GM12878 (cell line): Measurements from ENCODE around the gene OTOA. TPM values are rescaled to one million over a fixed set of nuclear protein-coding genes. Genes with fewer than 3 reads are reported as not detected.
A peak's percentile ranks its signal among the peaks of the same experiment; 100 is the strongest.

Experiments
- ATAC-seq: fragments of 200-7000 bp; cut with Tn5 transposase; 3 replicates; pipeline ENCODE4 v1.9.1; 2020; ENCODE audit warnings: mild to moderate bottlenecking, moderate library complexity
- BruUV-seq: library from RNA; stranded (reverse); fragments of 400-500 nt; replicated peaks from 2 replicates; lab custom pipeline; 2021; lab: Mats Ljungman, UMichigan
- CTCF ChIA-PET: fragments of 300-600 bp; sonication (Branson Sonifier 250); formaldehyde crosslinking; extraction: SDS; loops from one replicate; lab custom pipeline; 2021; ENCODE audit warnings: inconsistent platforms; lab: Yijun Ruan, JAX
- POLR2A ChIA-PET: fragments of 350-600 bp; formaldehyde crosslinking; extraction: SDS; loops from one replicate; lab custom pipeline; 2021; ENCODE audit warnings: inconsistent platforms; lab: Charles Lee
- RAD21 ChIA-PET: fragments of 300-600 bp; sonication (Branson Sonifier 250); formaldehyde crosslinking; loops from one replicate; lab custom pipeline; 2023; ENCODE audit warnings: antibody characterized with exemption; ENCODE audit not compliant: unreplicated experiment; lab: Charles Lee
- SMC1A ChIA-PET: fragments of 300-600 bp; sonication (Branson Sonifier 250); formaldehyde crosslinking; loops from one replicate; lab custom pipeline; 2023; ENCODE audit not compliant: unreplicated experiment, uncharacterized antibody; lab: Charles Lee
- DNase-seq: peaks from one replicate; pipeline ENCODE4 v3.0.0-alpha.2; 2011; ENCODE audit warnings: low read depth, low spot score
- FAIRE-seq: peaks from 3 replicates; lab custom pipeline; 2011; peaks lifted over from hg19 to GRCh38; lab: Jason Lieb, UNC
- H2AFZ ChIP-seq: 2 replicates; pipeline ENCODE4 v1.6.0; 2011; ENCODE audit warnings: low read depth, low read length, control low read depth; ENCODE audit not compliant: control insufficient read depth
- H3K27ac ChIP-seq: 2 replicates; pipeline ENCODE4 v1.5.1; 2011; ENCODE audit warnings: control low read depth; ENCODE audit not compliant: control insufficient read depth, insufficient read depth
- H3K27me3 ChIP-seq, 2 experiments: replicated peaks in 1 of 2; 2 replicates each; pipeline versions ENCODE4 v1.6.0 to v1.6.1; 2011; ENCODE audit warnings: low read length in 1 of 2; ENCODE audit not compliant: control insufficient read depth in 2 of 2, insufficient read depth in 2 of 2
- H3K36me3 ChIP-seq, 2 experiments: 2 replicates each; pipeline ENCODE4 v1.5.1; 2011; ENCODE audit warnings: low read length in 1 of 2; ENCODE audit not compliant: control insufficient read depth in 2 of 2, insufficient read depth in 2 of 2
- H3K4me1 ChIP-seq: 2 replicates; pipeline ENCODE4 v1.6.1; 2011; ENCODE audit warnings: mild to moderate bottlenecking, low read length, moderate library complexity, mixed read lengths; ENCODE audit not compliant: control insufficient read depth, insufficient read depth
- H3K4me2 ChIP-seq: 2 replicates; pipeline ENCODE4 v1.6.0; 2011; ENCODE audit warnings: control low read depth; ENCODE audit not compliant: control insufficient read depth, insufficient read depth
- H3K4me3 ChIP-seq: fragments of 200-600 bp; sonication (generic); 2 replicates; pipeline ENCODE4 v1.5.1; 2016
- H3K79me2 ChIP-seq: 2 replicates; pipeline ENCODE4 v1.6.0; 2011; ENCODE audit warnings: low read length; ENCODE audit not compliant: control insufficient read depth, insufficient read depth
- H3K9ac ChIP-seq: 2 replicates; pipeline ENCODE4 v1.8.0; 2011; ENCODE audit warnings: low read length, control low read depth, mixed read lengths; ENCODE audit not compliant: control insufficient read depth, insufficient read depth
- H3K9me3 ChIP-seq: replicated peaks from 3 replicates; pipeline ENCODE4 v1.5.1; 2011; ENCODE audit warnings: mild to moderate bottlenecking, low read length; ENCODE audit not compliant: control insufficient read depth, insufficient read depth
- H4K20me1 ChIP-seq: 2 replicates; pipeline ENCODE4 v1.6.0; 2011; ENCODE audit not compliant: control insufficient read depth, insufficient read depth
- ATF7 ChIP-seq: fragments of 450-650 bp; IDR thresholded peaks from 2 replicates; pipeline ENCODE4 v1.6.1; 2016; ENCODE audit warnings: low read depth, mild to moderate bottlenecking
- BMI1 ChIP-seq: fragments of 450-650 bp; IDR thresholded peaks from 2 replicates; pipeline ENCODE4 v1.6.1; 2016; ENCODE audit warnings: mild to moderate bottlenecking, moderate library complexity, borderline replicate concordance
- CBX5 ChIP-seq: sonication (generic); IDR thresholded peaks from 2 replicates; pipeline ENCODE4 v1.6.1; 2016; ENCODE audit warnings: low read depth, moderate library complexity, mild to moderate bottlenecking, inconsistent platforms
- CHD2 ChIP-seq: IDR thresholded peaks from 2 replicates; pipeline ENCODE4 v1.6.1; 2011; ENCODE audit warnings: low read depth, low read length, improper control_type of control experiment, borderline replicate concordance
- CREM ChIP-seq: IDR thresholded peaks from 2 replicates; pipeline ENCODE4 v1.6.1; 2014; ENCODE audit warnings: antibody characterized with exemption, low read depth
- EED ChIP-seq: sonication (generic); IDR thresholded peaks from 2 replicates; pipeline ENCODE4 v1.6.1; 2016; ENCODE audit warnings: antibody characterized with exemption, low read depth
- IKZF1 ChIP-seq: fragments of 450-650 bp; conservative IDR thresholded peaks from 2 replicates; pipeline ENCODE4 v1.6.1; 2017; ENCODE audit warnings: antibody characterized with exemption, mild to moderate bottlenecking
- IKZF2 ChIP-seq, 2 experiments: fragments of 450-650 bp; IDR thresholded peaks; 2 replicates each; pipeline ENCODE4 v1.6.1; 2017; ENCODE audit warnings: mild to moderate bottlenecking in 2 of 2, moderate library complexity in 2 of 2
- IRF4 ChIP-seq: IDR thresholded peaks from 2 replicates; pipeline ENCODE4 v1.6.1; 2011; ENCODE audit warnings: low read depth, low read length
- JUNB ChIP-seq: IDR thresholded peaks from 2 replicates; pipeline ENCODE4 v1.6.1; 2016; ENCODE audit warnings: antibody characterized with exemption, mild to moderate bottlenecking
- NFIC ChIP-seq: IDR thresholded peaks from 2 replicates; pipeline ENCODE4 v1.6.1; 2012; ENCODE audit warnings: low read depth, mild to moderate bottlenecking, inconsistent platforms, low read length, moderate library complexity
- NFXL1 ChIP-seq: fragments of 450-650 bp; IDR thresholded peaks from 2 replicates; pipeline ENCODE4 v1.6.1; 2017; ENCODE audit warnings: antibody characterized with exemption, mild to moderate bottlenecking, borderline replicate concordance
- RAD21 ChIP-seq: IDR thresholded peaks from 2 replicates; pipeline ENCODE4 v1.6.1; 2011; ENCODE audit warnings: mild to moderate bottlenecking, low read depth, low read length, moderate library complexity; ENCODE audit not compliant: insufficient read depth
- RUNX3 ChIP-seq: IDR thresholded peaks from 2 replicates; pipeline ENCODE4 v1.6.1; 2012; ENCODE audit warnings: low read length, inconsistent platforms
- SRF ChIP-seq, 2 experiments: IDR thresholded peaks; 2 replicates each; pipeline ENCODE4 v1.6.1; 2011; ENCODE audit warnings: low read depth in 2 of 2, low read length in 2 of 2, mild to moderate bottlenecking in 1 of 2, moderate library complexity in 1 of 2
- USF1 ChIP-seq: IDR thresholded peaks from 2 replicates; pipeline ENCODE4 v1.6.1; 2011; ENCODE audit warnings: borderline replicate concordance, low read depth, mild to moderate bottlenecking, moderate library complexity, mixed read lengths, low read length; ENCODE audit not compliant: insufficient read depth; ENCODE audit errors: extremely low read length
- whole genome bisulfite sequencing: methylation state at CpG from one replicate; pipeline ENCODE4 v1.1.6; 2016; ENCODE audit warnings: low lambda C conversion rate; ENCODE audit not compliant: insufficient replicate concordance, insufficient coverage; ENCODE audit errors: missing lambda C conversion rate; 5-methylcytosine and 5-hydroxymethylcytosine counted together
- in situ Hi-C: fragments of 300-500 bp; cut with MboI; formaldehyde crosslinking; loops from 9 replicates; pipeline ENCODE4 v1.14.3; 2018; ENCODE audit warnings: mixed read lengths
- intact Hi-C: fragments of 100-400 bp; cut with micrococcal nuclease; formaldehyde crosslinking; loops from one replicate; pipeline ENCODE4 v1.14.2; 2022; ENCODE audit not compliant: unreplicated experiment
- polyA plus RNA-seq, 11 experiments: library from polyadenylated mRNA; depleted of rRNA in 4 of 11; unstranded in 6 of 11; stranded (reverse) in 5 of 11; fragments of >200 nt; fragmentation: Nextera tagmentation in 4 of 11; fragmentation: Illumina TruSeq in 1 of 11; extraction: Ambion mirVana in 4 of 11; extraction: Trizol in 1 of 11; gene quantifications; 1 replicate in 1 of 11; 2 replicates in 10 of 11; pipeline versions ENCODE4 v1.2.1 to v1.2.3, GENCODE V29; 2011 to 2016; ENCODE audit warnings: inconsistent platforms in 2 of 11, missing spikeins in 2 of 11, low read depth in 1 of 11
- total RNA-seq, 4 experiments: library from RNA; depleted of rRNA in 3 of 4; stranded (reverse); fragments of >200 nt in 3 of 4; fragmentation: Illumina TruSeq in 1 of 4; extraction: Trizol in 1 of 4; gene quantifications; 2 replicates each; pipeline versions ENCODE4 v1.2.1 to v1.2.3, GENCODE V29; 2013 to 2021
- TF ChIP-seq, protein P1 (sequence below): fragments of 450-650 bp; IDR thresholded peaks from 2 replicates; pipeline ENCODE4 v1.6.1; 2017; ENCODE audit warnings: mild to moderate bottlenecking
- TF ChIP-seq, protein P2 (sequence below): IDR thresholded peaks from 2 replicates; pipeline ENCODE4 v1.6.1; 2012; ENCODE audit warnings: low read length, inconsistent platforms

OTOA gene
- total and polyA plus RNA-seq, 10 of the 15 experiments (the other 5 are each of a cell fraction or from before 2014, with no cell fraction given) = 0.33 to 1.5 (median 0.61) TPM

DNA sequence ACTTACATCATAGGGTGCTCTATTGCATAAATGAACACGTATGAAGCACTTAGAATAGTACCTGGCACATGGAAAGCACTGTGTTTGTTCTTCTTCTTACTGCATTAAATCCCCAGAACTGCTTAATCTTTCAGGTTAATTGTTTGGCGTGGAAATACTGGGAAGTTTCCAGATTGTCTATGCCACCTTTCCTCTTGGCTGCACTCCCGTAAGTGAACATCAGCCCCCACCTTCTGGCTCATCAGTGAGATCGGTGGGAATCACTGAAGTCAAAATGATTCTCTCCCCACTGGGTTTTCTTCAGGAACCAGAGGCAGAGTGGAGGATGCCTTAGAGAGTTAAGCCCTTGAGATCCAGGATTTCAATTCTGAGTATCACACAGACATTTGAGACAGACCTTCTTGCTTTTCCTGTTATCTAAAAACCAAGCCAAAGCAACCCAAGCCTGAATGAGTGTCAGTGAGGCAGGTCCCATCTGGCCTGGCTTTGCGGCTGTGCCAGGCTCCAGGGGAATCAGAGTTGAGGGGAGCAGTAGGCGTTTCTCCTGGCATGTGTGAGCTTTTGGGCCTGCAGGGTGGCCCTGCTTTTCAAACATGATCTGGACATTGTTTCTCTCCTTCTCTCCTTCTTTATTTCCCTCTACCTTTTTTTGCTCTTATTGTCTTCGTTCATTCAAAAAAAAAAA, 59.1 kb downstream of the OTOA start (continued):
- TF ChIP-seq SRF (IDR thresholded peaks at IDR 0.05; ENCODE audit: low read depth in 2 of 2, low read length in 2 of 2) (no peak), CBX5 (no peak), NFXL1 (no peak), CREM (no peak), CHD2 (no peak)
- TF ChIP-seq, protein P1, sequence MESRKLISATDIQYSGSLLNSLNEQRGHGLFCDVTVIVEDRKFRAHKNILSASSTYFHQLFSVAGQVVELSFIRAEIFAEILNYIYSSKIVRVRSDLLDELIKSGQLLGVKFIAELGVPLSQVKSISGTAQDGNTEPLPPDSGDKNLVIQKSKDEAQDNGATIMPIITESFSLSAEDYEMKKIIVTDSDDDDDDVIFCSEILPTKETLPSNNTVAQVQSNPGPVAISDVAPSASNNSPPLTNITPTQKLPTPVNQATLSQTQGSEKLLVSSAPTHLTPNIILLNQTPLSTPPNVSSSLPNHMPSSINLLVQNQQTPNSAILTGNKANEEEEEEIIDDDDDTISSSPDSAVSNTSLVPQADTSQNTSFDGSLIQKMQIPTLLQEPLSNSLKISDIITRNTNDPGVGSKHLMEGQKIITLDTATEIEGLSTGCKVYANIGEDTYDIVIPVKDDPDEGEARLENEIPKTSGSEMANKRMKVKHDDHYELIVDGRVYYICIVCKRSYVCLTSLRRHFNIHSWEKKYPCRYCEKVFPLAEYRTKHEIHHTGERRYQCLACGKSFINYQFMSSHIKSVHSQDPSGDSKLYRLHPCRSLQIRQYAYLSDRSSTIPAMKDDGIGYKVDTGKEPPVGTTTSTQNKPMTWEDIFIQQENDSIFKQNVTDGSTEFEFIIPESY = no peak

- no peak overlapping the region for H2AFZ ChIP-seq
- no TSS peak for BruUV-seq
- H4K20me1 ChIP-seq = no peaks in the 10 kb centered on the region
- ChIA-PET RAD21 (no interaction called here), POLR2A (no interaction called here), CTCF (interaction anchor here (0.6 to 6.6 kb wide), 4 partner anchors 9 to 1347 kb away, joined by 3 to 81 read pairs (median 20); no protein-coding TSS in a partner anchor), SMC1A (no interaction called here)
- in situ Hi-C loops (no loop called here), intact Hi-C loops (no loop called here)
- H3K27ac ChIP-seq = no peak overlapping the region
- no peak overlapping the region for H3K9ac ChIP-seq
- no peaks in the 10 kb centered on the region for H3K27me3 ChIP-seq
- ATAC-seq = no peak
- no peaks in the 10 kb centered on the region for H3K36me3 ChIP-seq
- H3K9me3 ChIP-seq = no peaks in the 10 kb centered on the region; the same call in 2 of the 3 replicates
- no peak overlapping the region for H3K4me3 ChIP-seq
- H3K4me1 ChIP-seq = peaks cover 3% of the 10 kb centered on the region
- H3K4me2 ChIP-seq = no peak overlapping the region
- no peak for FAIRE-seq
- 0% methylated on average over 2 of the region's 2 CpGs for whole genome bisulfite sequencing
- no peaks in the 10 kb centered on the region for H3K79me2 ChIP-seq
- no peak for DNase-seq
- TF ChIP-seq IRF4 = peak; percentile 14; the same call in 1 of the 2 replicates
- TF ChIP-seq USF1 = no peak
- TF ChIP-seq IKZF2 (IDR thresholded peaks at IDR 0.05) = peak in 1 of 2 experiments; percentile 46; a peak in 2 of 4 replicates
- TF ChIP-seq NFIC = peak; percentile 38; the same call in 1 of the 2 replicates
- TF ChIP-seq JUNB = peak; percentile 32; the same call in 1 of the 2 replicates
- TF ChIP-seq ATF7 = peak; percentile 76
- no peak for TF ChIP-seq BMI1
- peak; percentile 20; the same call in 1 of the 2 replicates for TF ChIP-seq RUNX3
- peak; percentile 75 for TF ChIP-seq EED
- TF ChIP-seq IKZF1 = 0 out of 2 replicates have a peak, but pooled peaks have one; percentile 45
- TF ChIP-seq RAD21 = no peak
- TF ChIP-seq, protein P2, sequence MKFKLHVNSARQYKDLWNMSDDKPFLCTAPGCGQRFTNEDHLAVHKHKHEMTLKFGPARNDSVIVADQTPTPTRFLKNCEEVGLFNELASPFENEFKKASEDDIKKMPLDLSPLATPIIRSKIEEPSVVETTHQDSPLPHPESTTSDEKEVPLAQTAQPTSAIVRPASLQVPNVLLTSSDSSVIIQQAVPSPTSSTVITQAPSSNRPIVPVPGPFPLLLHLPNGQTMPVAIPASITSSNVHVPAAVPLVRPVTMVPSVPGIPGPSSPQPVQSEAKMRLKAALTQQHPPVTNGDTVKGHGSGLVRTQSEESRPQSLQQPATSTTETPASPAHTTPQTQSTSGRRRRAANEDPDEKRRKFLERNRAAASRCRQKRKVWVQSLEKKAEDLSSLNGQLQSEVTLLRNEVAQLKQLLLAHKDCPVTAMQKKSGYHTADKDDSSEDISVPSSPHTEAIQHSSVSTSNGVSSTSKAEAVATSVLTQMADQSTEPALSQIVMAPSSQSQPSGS = 0 out of 2 replicates have a peak, but pooled peaks have one; percentile 23
Observed at GRCh38 chr16:21723532-21723931, 59.8 kb downstream of the OTOA start.
